Measurements from ENCODE around the gene PROSER2.

The PROSER2 gene

GRCh38 chr10:11898033-11898371 lies 74.8 kb downstream of the PROSER2 start:
- TF ChIP-seq CTCF (IDR thresholded peaks at IDR 0.05; ENCODE audit: low read depth, low read length, missing control alignments) = no peak
- no peak for DNase-seq (ENCODE audit: low read depth)
- H3K4me3 ChIP-seq (ENCODE audit: low read depth, low read length) = no peak overlapping the region

DNA sequence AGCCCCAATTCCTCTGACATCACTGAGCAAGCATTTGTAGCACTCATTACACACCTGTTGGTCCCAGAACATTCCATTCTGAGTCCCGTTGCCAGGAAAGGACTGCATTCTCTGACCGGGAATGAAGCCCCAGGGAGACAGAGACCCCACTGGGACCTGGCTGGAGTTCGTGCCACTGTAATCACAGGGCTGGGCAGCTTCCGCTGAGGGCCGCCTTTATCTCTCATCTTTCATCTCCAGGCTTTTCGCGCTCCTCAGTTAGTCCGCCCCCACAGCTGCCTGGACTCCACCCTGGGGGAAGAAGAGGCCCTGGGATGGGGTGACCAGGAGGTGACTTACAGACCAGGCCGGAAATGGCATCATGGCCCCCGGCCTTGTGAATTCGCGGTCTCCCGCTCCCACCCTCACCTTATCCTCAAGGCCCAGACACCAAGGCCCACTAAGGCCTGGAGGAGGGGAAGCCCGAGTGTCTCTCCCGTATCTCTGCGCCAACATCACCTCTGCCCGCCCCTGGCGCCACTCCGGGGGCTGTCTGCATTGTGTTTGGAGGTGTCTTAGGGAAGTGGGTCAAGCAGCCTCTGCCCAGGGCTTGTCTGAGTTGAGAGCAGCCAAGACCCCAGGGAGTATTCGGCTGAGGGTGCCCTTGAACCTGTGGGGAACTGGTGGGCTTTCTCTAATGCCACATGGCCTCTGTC lies 75.4 kb downstream of the PROSER2 start:
- no peak for TF ChIP-seq CTCF (IDR thresholded peaks at IDR 0.05; ENCODE audit: low read depth, low read length, missing control alignments)
- H3K4me3 ChIP-seq (ENCODE audit: low read depth, low read length) = no peak overlapping the region
- no peak for DNase-seq (ENCODE audit: low read depth)

DNA sequence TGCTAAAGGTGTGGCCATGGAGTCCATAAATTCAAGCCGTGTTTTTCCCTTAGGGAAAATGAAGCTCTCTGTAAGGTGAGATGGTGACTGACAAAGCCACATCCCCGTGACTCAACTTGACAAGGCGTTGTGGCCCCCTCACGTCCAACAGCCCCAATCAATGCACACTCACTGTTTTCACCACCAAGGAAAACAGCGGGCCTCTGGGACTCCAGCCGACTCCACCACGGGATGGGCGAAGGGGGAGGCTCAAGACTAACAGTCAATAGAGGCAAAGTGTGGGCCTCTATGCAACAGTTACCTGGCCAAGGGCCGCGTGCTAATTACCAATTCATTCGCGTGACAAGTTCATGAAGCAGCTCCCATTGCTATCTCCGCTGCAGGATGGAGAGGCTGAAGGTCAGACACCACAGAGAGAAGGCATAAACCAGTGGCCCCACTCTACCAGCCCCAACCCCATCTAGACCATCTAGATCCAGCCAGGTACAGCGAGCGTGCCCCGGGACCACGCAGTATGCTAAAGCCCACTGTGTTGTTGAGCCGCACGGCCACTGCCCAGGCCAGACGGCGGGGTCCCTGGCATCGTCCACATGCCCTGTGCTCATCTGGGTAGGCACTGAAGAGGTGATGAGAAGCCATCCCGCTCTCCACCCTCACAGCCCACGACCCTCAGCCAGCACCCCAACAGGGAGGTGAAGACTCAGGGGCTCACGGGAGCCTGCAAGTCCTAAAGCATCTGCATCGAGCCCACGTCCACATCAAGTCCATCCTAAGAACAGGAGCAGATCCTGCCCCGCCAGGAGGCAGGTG lies 76.1 kb downstream of the PROSER2 start:
- TF ChIP-seq CTCF (IDR thresholded peaks at IDR 0.05; ENCODE audit: low read depth, low read length, missing control alignments) = no peak
- H3K4me3 ChIP-seq (ENCODE audit: low read depth, low read length) = no peak overlapping the region
- DNase-seq (ENCODE audit: low read depth) = no peak

DNA sequence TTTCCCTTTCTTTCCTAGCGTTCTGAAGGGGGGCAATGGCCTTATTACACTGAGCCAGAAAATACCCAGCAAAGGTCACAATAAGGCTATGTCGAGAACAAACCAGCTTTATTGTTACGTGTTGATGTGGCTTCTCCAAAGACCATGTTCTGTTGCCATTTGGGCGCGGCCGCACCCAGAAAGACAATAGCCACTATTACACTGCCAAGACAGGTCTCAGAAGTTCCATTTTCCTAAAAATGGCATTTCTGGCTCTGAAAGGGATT lies 77.8 kb downstream of the PROSER2 start:
- no peak overlapping the region for H3K4me3 ChIP-seq (ENCODE audit: low read depth, low read length)
- DNase-seq (ENCODE audit: low read depth) = no peak
- TF ChIP-seq CTCF (IDR thresholded peaks at IDR 0.05; ENCODE audit: low read depth, low read length, missing control alignments) = no peak

- TF ChIP-seq CTCF (IDR thresholded peaks at IDR 0.05; ENCODE audit: low read depth, low read length, missing control alignments) = no peak
- DNase-seq (ENCODE audit: low read depth) = no peak
- H3K4me3 ChIP-seq (ENCODE audit: low read depth, low read length) = no peak overlapping the region
These were observed 78.3 kb downstream of the PROSER2 start for GRCh38 chr10:11901454-11901832.

GRCh38 chr10:11901833-11902475 lies 78.8 kb downstream of the PROSER2 start:
- no peak overlapping the region for H3K4me3 ChIP-seq (ENCODE audit: low read depth, low read length)
- no peak for DNase-seq (ENCODE audit: low read depth)
- TF ChIP-seq CTCF (IDR thresholded peaks at IDR 0.05; ENCODE audit: low read depth, low read length, missing control alignments) = no peak
